Loucy (cell line): Measurements from ENCODE around the gene CRY2.

Source experiments
- H2AFZ ChIP-seq: fragments of 200-600 bp; sonication (generic); 2 replicates; pipeline ENCODE4 v1.6.0; 2016; ENCODE audit warnings: antibody characterized with exemption, mild to moderate bottlenecking, low read length, moderate library complexity
- H3F3A ChIP-seq: fragments of 200-600 bp; 2 replicates; pipeline ENCODE4 v1.6.0; 2016; ENCODE audit warnings: antibody characterized with exemption, low read depth, mild to moderate bottlenecking
- H3K27me3 ChIP-seq: fragments of 200-600 bp; sonication (generic); 2 replicates; pipeline ENCODE4 v1.6.1; 2014; ENCODE audit warnings: low read length, mild to moderate bottlenecking; ENCODE audit not compliant: insufficient read depth, poor library complexity, severe bottlenecking
- H3K36me3 ChIP-seq: fragments of 200-600 bp; sonication (generic); 2 replicates; pipeline ENCODE4 v1.6.1; 2016; ENCODE audit warnings: low read length; ENCODE audit not compliant: insufficient read depth
- H3K4me1 ChIP-seq: fragments of 200-600 bp; sonication (generic); 2 replicates; pipeline ENCODE4 v1.5.1; 2014; ENCODE audit warnings: low read length, mild to moderate bottlenecking; ENCODE audit not compliant: insufficient read depth, poor library complexity, severe bottlenecking
- H3K4me2 ChIP-seq: fragments of 200-600 bp; sonication (generic); 2 replicates; pipeline ENCODE4 v1.6.0; 2014; ENCODE audit warnings: antibody characterized with exemption, low read length, low read depth, mild to moderate bottlenecking; ENCODE audit not compliant: poor library complexity, severe bottlenecking
- H3K4me3 ChIP-seq: fragments of 200-600 bp; sonication (generic); 2 replicates; pipeline ENCODE4 v1.5.1; 2014; ENCODE audit warnings: low read length, mild to moderate bottlenecking, mixed read lengths; ENCODE audit not compliant: poor library complexity, severe bottlenecking
- H3K79me2 ChIP-seq: fragments of 200-600 bp; sonication (generic); 2 replicates; pipeline ENCODE4 v1.6.1; 2014; ENCODE audit warnings: low read length; ENCODE audit not compliant: insufficient read depth
- H3K9ac ChIP-seq: fragments of 200-600 bp; sonication (generic); 2 replicates; pipeline ENCODE4 v1.6.0; 2014; ENCODE audit warnings: mild to moderate bottlenecking, low read depth, low read length, moderate library complexity; ENCODE audit not compliant: poor library complexity, severe bottlenecking
- H3K9me2 ChIP-seq: fragments of 200-600 bp; sonication (generic); replicated peaks from 2 replicates; pipeline ENCODE4 v1.6.1; 2016; ENCODE audit warnings: low read depth, low read length, mixed read lengths
- H3K9me3 ChIP-seq: fragments of 200-600 bp; sonication (generic); 2 replicates; pipeline ENCODE4 v1.6.1; 2014; ENCODE audit warnings: mild to moderate bottlenecking, antibody characterized with exemption, low read length, low read depth; ENCODE audit not compliant: insufficient read depth
- H4K20me1 ChIP-seq: fragments of 200-600 bp; sonication (generic); 2 replicates; pipeline ENCODE4 v1.6.0; 2014; ENCODE audit warnings: antibody characterized with exemption, low read length, mild to moderate bottlenecking; ENCODE audit not compliant: insufficient read depth, poor library complexity, severe bottlenecking
- CTCF ChIP-seq: fragments of 200-600 bp; sonication (generic); conservative IDR thresholded peaks from 2 replicates; pipeline ENCODE4 v1.5.1; 2014; ENCODE audit warnings: mild to moderate bottlenecking, antibody characterized with exemption, low read length
- EZH2phosphoT487 ChIP-seq: fragments of 200-600 bp; IDR thresholded peaks from 2 replicates; pipeline ENCODE4 v1.6.1; 2018; ENCODE audit warnings: antibody characterized with exemption, mild to moderate bottlenecking, moderate library complexity, borderline replicate concordance

Gene CRY2

GRCh38 chr11:45889966-45890365, 42.7 kb downstream of the CRY2 start:
- H3K9me2 ChIP-seq = no peaks in the 10 kb centered on the region
- H3K9ac ChIP-seq = no peak overlapping the region
- H3K4me3 ChIP-seq = no peak overlapping the region
- H3K9me3 ChIP-seq = no peaks in the 10 kb centered on the region
- H3K79me2 ChIP-seq = no peaks in the 10 kb centered on the region
- no peaks in the 10 kb centered on the region for H3K27me3 ChIP-seq
- no peaks in the 10 kb centered on the region for H3K4me1 ChIP-seq
- H2AFZ ChIP-seq = no peak overlapping the region
- H4K20me1 ChIP-seq = peaks cover 3% of the 10 kb centered on the region
- no peak overlapping the region for H3K4me2 ChIP-seq
- no peaks in the 10 kb centered on the region for H3F3A ChIP-seq
- no peak for TF ChIP-seq CTCF
- TF ChIP-seq EZH2phosphoT487 = no peak
- H3K36me3 ChIP-seq = no peaks in the 10 kb centered on the region

GRCh38 chr11:45890886-45891550, 43.7 kb downstream of the CRY2 start:
- no peaks in the 10 kb centered on the region for H3K9me2 ChIP-seq
- no peaks in the 10 kb centered on the region for H3K36me3 ChIP-seq
- no peaks in the 10 kb centered on the region for H3K27me3 ChIP-seq
- H3K4me1 ChIP-seq = no peaks in the 10 kb centered on the region
- H3K4me2 ChIP-seq = no peak overlapping the region
- H3K4me3 ChIP-seq = no peak overlapping the region
- no peaks in the 10 kb centered on the region for H3K79me2 ChIP-seq
- H4K20me1 ChIP-seq = no peaks in the 10 kb centered on the region
- no peaks in the 10 kb centered on the region for H3K9me3 ChIP-seq
- no peak overlapping the region for H3K9ac ChIP-seq
- TF ChIP-seq CTCF = no peak
- TF ChIP-seq EZH2phosphoT487 = no peak
- no peaks in the 10 kb centered on the region for H3F3A ChIP-seq
- no peak overlapping the region for H2AFZ ChIP-seq

- Histone ChIP-seq H3K9ac (no peak overlapping the region), H3K27me3 (no peaks in the 10 kb centered on the region), H3K9me3 (no peaks in the 10 kb centered on the region), H3K4me1 (no peaks in the 10 kb centered on the region), H3F3A (no peaks in the 10 kb centered on the region), H3K79me2 (no peaks in the 10 kb centered on the region), H4K20me1 (no peaks in the 10 kb centered on the region), H3K4me3 (no peak overlapping the region), H3K9me2 (no peaks in the 10 kb centered on the region), H3K36me3 (no peaks in the 10 kb centered on the region), H2AFZ (no peak overlapping the region), H3K4me2 (no peak overlapping the region)
- TF ChIP-seq EZH2phosphoT487 (no peak), CTCF (no peak)
These were observed 45.6 kb downstream of the CRY2 start for GRCh38 chr11:45892856-45893255.
